Measurements from ENCODE around the gene SLC9A1.

The SLC9A1 gene

DNA sequence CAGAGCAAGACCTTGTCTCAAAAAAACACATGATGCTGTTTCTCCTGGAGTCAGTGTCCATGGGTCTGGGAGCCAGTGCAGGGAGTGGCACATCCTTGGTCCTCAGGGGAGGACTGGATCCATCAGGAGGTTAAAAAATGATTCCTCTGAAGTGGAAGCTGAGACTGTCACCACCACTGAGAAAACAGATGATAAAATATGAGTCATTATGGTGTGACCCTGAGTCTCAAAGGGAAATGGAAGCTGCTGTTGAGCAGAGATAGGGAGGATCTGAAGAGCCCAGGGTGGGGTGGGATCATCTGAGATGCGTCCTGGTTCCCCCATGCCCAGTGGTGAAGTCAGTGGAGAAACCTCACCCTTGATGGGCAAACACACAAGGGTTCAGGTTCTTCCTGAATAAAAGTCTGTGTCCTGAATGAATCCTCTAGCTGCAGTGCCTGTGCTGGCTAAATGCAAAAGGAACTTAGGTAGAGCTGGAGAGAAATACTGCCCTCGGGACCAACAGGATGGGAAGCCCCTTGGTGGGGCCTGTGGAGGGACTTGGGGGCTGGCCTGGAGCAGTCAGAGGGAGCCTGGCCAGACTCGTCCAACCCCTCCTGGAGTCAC, 80.6 kb downstream of the SLC9A1 start (continued):
- TF ChIP-seq, protein P1, sequence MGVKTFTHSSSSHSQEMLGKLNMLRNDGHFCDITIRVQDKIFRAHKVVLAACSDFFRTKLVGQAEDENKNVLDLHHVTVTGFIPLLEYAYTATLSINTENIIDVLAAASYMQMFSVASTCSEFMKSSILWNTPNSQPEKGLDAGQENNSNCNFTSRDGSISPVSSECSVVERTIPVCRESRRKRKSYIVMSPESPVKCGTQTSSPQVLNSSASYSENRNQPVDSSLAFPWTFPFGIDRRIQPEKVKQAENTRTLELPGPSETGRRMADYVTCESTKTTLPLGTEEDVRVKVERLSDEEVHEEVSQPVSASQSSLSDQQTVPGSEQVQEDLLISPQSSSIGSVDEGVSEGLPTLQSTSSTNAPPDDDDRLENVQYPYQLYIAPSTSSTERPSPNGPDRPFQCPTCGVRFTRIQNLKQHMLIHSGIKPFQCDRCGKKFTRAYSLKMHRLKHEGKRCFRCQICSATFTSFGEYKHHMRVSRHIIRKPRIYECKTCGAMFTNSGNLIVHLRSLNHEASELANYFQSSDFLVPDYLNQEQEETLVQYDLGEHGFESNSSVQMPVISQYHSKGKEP (tag by site-specific recombination; IDR thresholded peaks at IDR 0.05), result no peak
- TF ChIP-seq ZNF112 (tag by site-specific recombination; IDR thresholded peaks at IDR 0.05) (no peak), ZNF274 (IDR thresholded peaks at IDR 0.05; ENCODE audit: low read length) (no peak), ZNF274 (tag by site-specific recombination; IDR thresholded peaks at IDR 0.05; ENCODE audit: borderline replicate concordance) (no peak)
- TF ChIP-seq, protein P2, sequence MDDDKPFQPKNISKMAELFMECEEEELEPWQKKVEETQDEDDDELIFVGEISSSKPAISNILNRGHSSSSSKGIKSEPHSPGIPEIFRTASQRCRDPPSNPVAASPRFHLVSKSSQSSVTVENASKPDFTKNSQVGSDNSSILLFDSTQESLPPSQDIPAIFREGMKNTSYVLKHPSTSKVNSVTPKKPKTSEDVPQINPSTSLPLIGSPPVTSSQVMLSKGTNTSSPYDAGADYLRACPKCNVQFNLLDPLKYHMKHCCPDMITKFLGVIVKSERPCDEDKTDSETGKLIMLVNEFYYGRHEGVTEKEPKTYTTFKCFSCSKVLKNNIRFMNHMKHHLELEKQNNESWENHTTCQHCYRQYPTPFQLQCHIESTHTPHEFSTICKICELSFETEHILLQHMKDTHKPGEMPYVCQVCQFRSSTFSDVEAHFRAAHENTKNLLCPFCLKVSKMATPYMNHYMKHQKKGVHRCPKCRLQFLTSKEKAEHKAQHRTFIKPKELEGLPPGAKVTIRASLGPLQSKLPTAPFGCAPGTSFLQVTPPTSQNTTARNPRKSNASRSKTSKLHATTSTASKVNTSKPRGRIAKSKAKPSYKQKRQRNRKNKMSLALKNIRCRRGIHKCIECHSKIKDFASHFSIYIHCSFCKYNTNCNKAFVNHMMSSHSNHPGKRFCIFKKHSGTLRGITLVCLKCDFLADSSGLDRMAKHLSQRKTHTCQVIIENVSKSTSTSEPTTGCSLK (tag by site-specific recombination; IDR thresholded peaks at IDR 0.05), result no peak

DNA sequence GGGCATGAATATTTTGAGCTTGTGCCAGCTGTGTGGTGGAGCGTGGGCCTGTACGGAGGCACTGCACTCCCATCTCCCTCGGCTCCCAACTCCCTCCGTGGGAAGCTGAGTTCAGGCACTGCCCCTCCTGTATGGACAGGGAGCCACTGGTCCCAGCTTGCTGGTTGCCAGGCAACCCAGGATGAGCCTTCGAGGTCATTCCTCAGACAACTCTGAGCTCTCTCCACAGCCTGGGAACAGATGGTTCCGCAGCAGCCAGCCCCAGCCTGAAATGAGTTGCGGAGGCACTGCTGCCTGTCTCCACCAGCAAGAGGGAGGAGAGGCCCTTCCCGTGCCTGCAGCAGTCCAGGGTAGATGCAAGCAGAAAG, 83.9 kb downstream of the SLC9A1 start:
- Histone ChIP-seq H3K4me1 (ENCODE audit: control insufficient read depth, insufficient read depth, low read length) (no peaks in the 10 kb centered on the region), H3K27ac (ENCODE audit: extremely low read depth, low read depth, low read length) (no peak overlapping the region), H3K9me3 (ENCODE audit: control insufficient read depth, insufficient read depth, low read depth, low read length) (no peaks in the 10 kb centered on the region), H3K36me3 (ENCODE audit: control insufficient read depth in 2 of 2, insufficient read depth in 1 of 2, low read length in 2 of 2) (no peaks in the 10 kb centered on the region), H3K4me3 (ENCODE audit: low read depth, low read length) (no peak overlapping the region)
- ChIA-PET CTCF (interaction anchor here (2.5 kb wide), 1 partner anchor 26 kb away, joined by 18 read pairs; no protein-coding TSS in a partner anchor), POLR2A (no interaction called here)
- peak; percentile 61 for TF ChIP-seq ZFHX2 (tag by site-specific recombination; conservative IDR thresholded peaks at IDR 0.05)
- TF ChIP-seq ZNF658 (tag by site-specific recombination; IDR thresholded peaks at IDR 0.05), result no peak
- no peak for TF ChIP-seq ZNF830 (tag by site-specific recombination; IDR thresholded peaks at IDR 0.05; ENCODE audit: low read depth)
- no peak for TF ChIP-seq ZBTB1 (tag by site-specific recombination; IDR thresholded peaks at IDR 0.05)
- TF ChIP-seq ZBTB17 (tag by site-specific recombination; IDR thresholded peaks at IDR 0.05), result peak; percentile 71
- peak; percentile 61 for TF ChIP-seq EGR2 (tag by site-specific recombination; IDR thresholded peaks at IDR 0.05; ENCODE audit: low read depth)
- TF ChIP-seq ZNF292 (tag by site-specific recombination; IDR thresholded peaks at IDR 0.05; ENCODE audit: borderline replicate concordance, low read depth), result no peak

DNA sequence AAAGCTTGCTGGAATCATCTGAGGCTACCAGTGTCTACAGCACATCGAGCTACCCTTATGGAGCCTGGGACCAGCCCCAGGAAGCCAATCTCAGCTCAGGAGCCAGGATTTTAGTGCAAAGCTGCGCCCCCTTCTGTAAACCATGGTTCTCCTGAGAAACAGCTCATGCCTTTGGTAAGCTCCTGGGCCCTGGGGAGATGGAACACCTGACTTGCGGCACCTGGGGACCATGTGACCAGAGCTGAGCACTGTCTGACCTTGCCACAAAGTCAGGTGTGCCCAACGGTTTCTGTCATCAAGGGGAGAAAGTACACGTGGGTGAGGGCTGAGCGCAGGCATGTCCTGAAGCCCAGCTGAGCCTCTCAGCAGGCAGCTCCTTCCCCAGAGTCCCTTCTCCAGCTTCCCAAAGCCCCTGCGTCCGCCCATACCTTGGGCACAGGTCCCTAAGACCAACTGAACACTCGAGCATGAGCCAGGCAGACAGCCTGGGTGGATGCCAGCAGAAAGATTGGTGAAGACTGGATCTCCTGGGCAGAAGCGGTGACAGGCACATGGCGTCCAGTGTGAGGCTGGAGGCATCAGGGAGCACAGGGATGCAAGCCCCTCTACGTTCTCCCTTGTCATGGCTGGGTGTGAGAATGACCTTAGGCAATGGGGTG, 84.4 kb downstream of the SLC9A1 start:
- TF ChIP-seq ZNF510 (tag by site-specific recombination; IDR thresholded peaks at IDR 0.05; ENCODE audit: insufficient replicate concordance), result no peak
- TF ChIP-seq, protein P3, sequence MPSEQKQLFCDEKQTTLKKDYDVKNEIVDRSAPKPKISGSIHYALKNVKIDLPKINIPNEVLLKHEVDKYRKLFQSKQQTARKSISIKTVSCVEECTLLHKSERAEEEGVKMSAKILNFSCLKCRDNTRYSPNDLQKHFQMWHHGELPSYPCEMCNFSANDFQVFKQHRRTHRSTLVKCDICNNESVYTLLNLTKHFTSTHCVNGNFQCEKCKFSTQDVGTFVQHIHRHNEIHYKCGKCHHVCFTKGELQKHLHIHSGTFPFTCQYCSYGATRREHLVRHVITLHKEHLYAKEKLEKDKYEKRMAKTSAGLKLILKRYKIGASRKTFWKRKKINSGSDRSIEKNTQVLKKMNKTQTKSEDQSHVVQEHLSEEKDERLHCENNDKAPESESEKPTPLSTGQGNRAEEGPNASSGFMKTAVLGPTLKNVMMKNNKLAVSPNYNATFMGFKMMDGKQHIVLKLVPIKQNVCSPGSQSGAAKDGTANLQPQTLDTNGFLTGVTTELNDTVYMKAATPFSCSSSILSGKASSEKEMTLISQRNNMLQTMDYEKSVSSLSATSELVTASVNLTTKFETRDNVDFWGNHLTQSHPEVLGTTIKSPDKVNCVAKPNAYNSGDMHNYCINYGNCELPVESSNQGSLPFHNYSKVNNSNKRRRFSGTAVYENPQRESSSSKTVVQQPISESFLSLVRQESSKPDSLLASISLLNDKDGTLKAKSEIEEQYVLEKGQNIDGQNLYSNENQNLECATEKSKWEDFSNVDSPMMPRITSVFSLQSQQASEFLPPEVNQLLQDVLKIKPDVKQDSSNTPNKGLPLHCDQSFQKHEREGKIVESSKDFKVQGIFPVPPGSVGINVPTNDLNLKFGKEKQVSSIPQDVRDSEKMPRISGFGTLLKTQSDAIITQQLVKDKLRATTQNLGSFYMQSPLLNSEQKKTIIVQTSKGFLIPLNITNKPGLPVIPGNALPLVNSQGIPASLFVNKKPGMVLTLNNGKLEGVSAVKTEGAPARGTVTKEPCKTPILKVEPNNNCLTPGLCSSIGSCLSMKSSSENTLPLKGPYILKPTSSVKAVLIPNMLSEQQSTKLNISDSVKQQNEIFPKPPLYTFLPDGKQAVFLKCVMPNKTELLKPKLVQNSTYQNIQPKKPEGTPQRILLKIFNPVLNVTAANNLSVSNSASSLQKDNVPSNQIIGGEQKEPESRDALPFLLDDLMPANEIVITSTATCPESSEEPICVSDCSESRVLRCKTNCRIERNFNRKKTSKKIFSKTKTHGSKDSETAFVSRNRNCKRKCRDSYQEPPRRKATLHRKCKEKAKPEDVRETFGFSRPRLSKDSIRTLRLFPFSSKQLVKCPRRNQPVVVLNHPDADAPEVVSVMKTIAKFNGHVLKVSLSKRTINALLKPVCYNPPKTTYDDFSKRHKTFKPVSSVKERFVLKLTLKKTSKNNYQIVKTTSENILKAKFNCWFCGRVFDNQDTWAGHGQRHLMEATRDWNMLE (tag by site-specific recombination; conservative IDR thresholded peaks at IDR 0.05; ENCODE audit: low read depth), result no peak
- TF ChIP-seq SCRT1 (tag by site-specific recombination; IDR thresholded peaks at IDR 0.05; ENCODE audit: borderline replicate concordance), result no peak
- TF ChIP-seq, protein P4, sequence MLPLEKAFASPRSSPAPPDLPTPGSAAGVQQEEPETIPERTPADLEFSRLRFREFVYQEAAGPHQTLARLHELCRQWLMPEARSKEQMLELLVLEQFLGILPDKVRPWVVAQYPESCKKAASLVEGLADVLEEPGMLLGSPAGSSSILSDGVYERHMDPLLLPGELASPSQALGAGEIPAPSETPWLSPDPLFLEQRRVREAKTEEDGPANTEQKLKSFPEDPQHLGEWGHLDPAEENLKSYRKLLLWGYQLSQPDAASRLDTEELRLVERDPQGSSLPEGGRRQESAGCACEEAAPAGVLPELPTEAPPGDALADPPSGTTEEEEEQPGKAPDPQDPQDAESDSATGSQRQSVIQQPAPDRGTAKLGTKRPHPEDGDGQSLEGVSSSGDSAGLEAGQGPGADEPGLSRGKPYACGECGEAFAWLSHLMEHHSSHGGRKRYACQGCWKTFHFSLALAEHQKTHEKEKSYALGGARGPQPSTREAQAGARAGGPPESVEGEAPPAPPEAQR (tag by site-specific recombination; IDR thresholded peaks at IDR 0.05), result no peak
- POLR2A ChIA-PET, result no interaction called here
- H3K4me1 ChIP-seq (ENCODE audit: control insufficient read depth, insufficient read depth, low read length), result no peaks in the 10 kb centered on the region
- H3K36me3 ChIP-seq (ENCODE audit: control insufficient read depth in 2 of 2, insufficient read depth in 1 of 2, low read length in 2 of 2), result no peaks in the 10 kb centered on the region
- CTCF ChIA-PET, result interaction anchor here (0.7 to 2.5 kb wide), 2 partner anchors 26 to 591 kb away, joined by 3 to 18 read pairs; no protein-coding TSS in a partner anchor
- H3K9me3 ChIP-seq (ENCODE audit: control insufficient read depth, insufficient read depth, low read depth, low read length), result no peaks in the 10 kb centered on the region
- no peak overlapping the region for H3K27ac ChIP-seq (ENCODE audit: extremely low read depth, low read depth, low read length)
- H3K4me3 ChIP-seq (ENCODE audit: low read depth, low read length), result no peak overlapping the region

Measured in HEK293 (cell line).